Liver (tissue), 9 donors: Measurements from ENCODE around the gene ITPKB. TPM values are rescaled to one million over a fixed set of nuclear protein-coding genes. Genes with fewer than 3 reads are reported as not detected.

Experiments used
- DNase-seq: peaks from one replicate; pipeline ENCODE4 v3.0.0-alpha.2; 2017; ENCODE audit warnings: low spot score
- H3K27ac ChIP-seq, 2 donors: one replicate each; pipeline ENCODE4 v1.7.0; 2013; ENCODE audit warnings: inconsistent platforms in 2 of 2, low read length in 2 of 2, control low read depth in 1 of 2, low read depth in 1 of 2, mild to moderate bottlenecking in 1 of 2
- H3K27me3 ChIP-seq, 4 donors: one replicate each; pipeline versions ENCODE4 v1.6.1 to v1.7.0; 2013; ENCODE audit warnings: low read length in 3 of 4, inconsistent platforms in 1 of 4, mild to moderate bottlenecking in 1 of 4, moderate library complexity in 1 of 4; ENCODE audit not compliant: control insufficient read depth in 4 of 4, insufficient read depth in 4 of 4
- H3K36me3 ChIP-seq, 4 donors: one replicate each; pipeline versions ENCODE4 v1.6.1 to v1.7.0; 2013; ENCODE audit warnings: low read length in 3 of 4, mild to moderate bottlenecking in 3 of 4, low read depth in 1 of 4, moderate library complexity in 1 of 4; ENCODE audit not compliant: control insufficient read depth in 4 of 4, insufficient read depth in 3 of 4
- H3K4me1 ChIP-seq, 4 donors: one replicate each; pipeline versions ENCODE4 v1.6.1 to v1.7.0; 2013; ENCODE audit warnings: low read length in 3 of 4, mild to moderate bottlenecking in 3 of 4, moderate library complexity in 1 of 4; ENCODE audit not compliant: control insufficient read depth in 4 of 4, insufficient read depth in 4 of 4
- H3K4me3 ChIP-seq, 3 donors: one replicate each; pipeline versions ENCODE4 v1.6.1 to v1.7.0; 2013; ENCODE audit warnings: low read length in 3 of 3, control low read depth in 1 of 3, low read depth in 1 of 3, mild to moderate bottlenecking in 1 of 3
- H3K9ac ChIP-seq, 2 donors: one replicate each; pipeline ENCODE4 v1.7.0; 2013; ENCODE audit warnings: low read length in 2 of 2, mild to moderate bottlenecking in 2 of 2, moderate library complexity in 2 of 2, control low read depth in 1 of 2, low read depth in 1 of 2
- H3K9me3 ChIP-seq, 4 donors: one replicate each; pipeline versions ENCODE4 v1.6.1 to v1.7.0; 2013; ENCODE audit warnings: low read length in 3 of 4; ENCODE audit not compliant: control insufficient read depth in 4 of 4
- ATF3 ChIP-seq: IDR thresholded peaks from 2 replicates; pipeline ENCODE4 v1.6.1; 2016; ENCODE audit warnings: antibody characterized with exemption
- EGR1 ChIP-seq, 2 donors: IDR thresholded peaks; 2 replicates each; pipeline ENCODE4 v1.6.1; 2016 to 2018; ENCODE audit warnings: antibody characterized with exemption in 2 of 2, low read depth in 2 of 2
- FOXA1 ChIP-seq: IDR thresholded peaks from 2 replicates; pipeline ENCODE4 v1.6.1; 2016; ENCODE audit warnings: antibody characterized with exemption
- FOXA2 ChIP-seq: IDR thresholded peaks from 2 replicates; pipeline ENCODE4 v1.6.1; 2016; ENCODE audit warnings: antibody characterized with exemption
- GABPA ChIP-seq, 2 donors: IDR thresholded peaks in 1 of 2; conservative IDR thresholded peaks in 1 of 2; 2 replicates each; pipeline ENCODE4 v1.6.1; 2016; ENCODE audit warnings: antibody characterized with exemption in 2 of 2, mild to moderate bottlenecking in 1 of 2, moderate library complexity in 1 of 2
- HNF4A ChIP-seq, 2 donors: conservative IDR thresholded peaks; 2 replicates each; pipeline ENCODE4 v1.6.1; 2016; ENCODE audit warnings: antibody characterized with exemption in 2 of 2, mild to moderate bottlenecking in 2 of 2
- HNF4G ChIP-seq: IDR thresholded peaks from 2 replicates; pipeline ENCODE4 v1.6.1; 2016; ENCODE audit warnings: antibody characterized with exemption
- JUND ChIP-seq, 2 donors: IDR thresholded peaks; 2 replicates each; pipeline ENCODE4 v1.6.1; 2016; ENCODE audit warnings: antibody characterized with exemption in 2 of 2
- MAX ChIP-seq: IDR thresholded peaks from 2 replicates; pipeline ENCODE4 v1.6.1; 2016; ENCODE audit warnings: antibody characterized with exemption
- NR2F2 ChIP-seq: IDR thresholded peaks from 2 replicates; pipeline ENCODE4 v1.6.1; 2016; ENCODE audit warnings: antibody characterized with exemption
- RAD21 ChIP-seq, 2 donors: IDR thresholded peaks; 2 replicates each; pipeline ENCODE4 v1.6.1; 2016; ENCODE audit warnings: antibody characterized with exemption in 2 of 2, mild to moderate bottlenecking in 2 of 2
- REST ChIP-seq: IDR thresholded peaks from 2 replicates; pipeline ENCODE4 v1.6.1; 2016; ENCODE audit warnings: antibody characterized with exemption, mild to moderate bottlenecking
- RXRA ChIP-seq, 2 donors: IDR thresholded peaks; 2 replicates each; pipeline ENCODE4 v1.6.1; 2017 to 2018; ENCODE audit warnings: antibody characterized with exemption in 2 of 2, mild to moderate bottlenecking in 1 of 2
- SP1 ChIP-seq: IDR thresholded peaks from 2 replicates; pipeline ENCODE4 v1.6.1; 2018; ENCODE audit warnings: antibody characterized with exemption, mild to moderate bottlenecking
- TAF1 ChIP-seq: conservative IDR thresholded peaks from 2 replicates; pipeline ENCODE4 v1.6.1; 2016; ENCODE audit warnings: antibody characterized with exemption, mild to moderate bottlenecking
- YY1 ChIP-seq: IDR thresholded peaks from 2 replicates; pipeline ENCODE4 v1.6.1; 2016; ENCODE audit warnings: antibody characterized with exemption, mild to moderate bottlenecking
- WGBS: extraction: QIAGEN DNeasy Blood & Tissue Kit; methylation state at CpG from one replicate; pipeline ENCODE4 v1.1.7; 2013; 5-methylcytosine and 5-hydroxymethylcytosine counted together
- polyA plus RNA-seq, 2 donors: library from polyadenylated mRNA; stranded (reverse) in 1 of 2; unstranded in 1 of 2; fragments of 200-250 nt in 1 of 2; fragments of >200 nt in 1 of 2; fragmentation: Nextera tagmentation in 1 of 2; extraction: Ambion mirVana in 1 of 2; gene quantifications; one replicate each; pipeline versions ENCODE4 v1.2.1 to v1.2.3, GENCODE V29; 2013 to 2015
- total RNA-seq, 2 donors: library from RNA; depleted of rRNA; stranded (reverse); fragments of >200 nt; gene quantifications; one replicate each; pipeline ENCODE4 v1.2.3, GENCODE V29; 2014
- TF ChIP-seq, protein P1 (sequence below): IDR thresholded peaks from 2 replicates; pipeline ENCODE4 v1.6.1; 2016; ENCODE audit warnings: antibody characterized with exemption
- donor health status: healthy.
- donor health status: healthy.
- donor health status: healthy.
- donor health status: healthy.
- donor health status: healthy.

ITPKB gene
- total and polyA plus RNA-seq, 4 donors: 0.61 to 5.8 (median 3.7) TPM

- no peak for TF ChIP-seq MAX
- TF ChIP-seq SP1: no peak
- no peak for TF ChIP-seq JUND (IDR thresholded peaks at IDR 0.05)
- TF ChIP-seq GABPA (IDR thresholded peaks at IDR 0.05 in 1 of 2, conservative IDR thresholded peaks at IDR 0.05 in 1 of 2): no peak
- no peak for TF ChIP-seq HNF4A (conservative IDR thresholded peaks at IDR 0.05)
- TF ChIP-seq ATF3: no peak
- no peak for TF ChIP-seq TAF1
- no peak for TF ChIP-seq FOXA1
These were observed 55.9 kb downstream of the ITPKB start (continued) for GRCh38 chr1:226682871-226683814.

GRCh38 chr1:226681652-226682493 is 57.2 kb downstream of the ITPKB start:
- DNase-seq: no peak
- Histone ChIP-seq H3K9me3 (no peaks in the 10 kb centered on the region), H3K4me3 (no peak overlapping the region), H3K27ac (no peak overlapping the region), H3K36me3 (no peaks in the 10 kb centered on the region), H3K9ac (no peak overlapping the region), H3K4me1 (peaks cover 0 to 3% (median 1%) of the 10 kb centered on the region in 4 donors), H3K27me3 (no peaks in the 10 kb centered on the region)
- no peak for TF ChIP-seq EGR1 (IDR thresholded peaks at IDR 0.05; ENCODE audit: low read depth in 2 of 2)
- TF ChIP-seq RXRA (IDR thresholded peaks at IDR 0.05): no peak
- no peak for TF ChIP-seq NR2F2
- TF ChIP-seq YY1: no peak
- no peak for TF ChIP-seq JUND (IDR thresholded peaks at IDR 0.05)
- TF ChIP-seq, protein P1, sequence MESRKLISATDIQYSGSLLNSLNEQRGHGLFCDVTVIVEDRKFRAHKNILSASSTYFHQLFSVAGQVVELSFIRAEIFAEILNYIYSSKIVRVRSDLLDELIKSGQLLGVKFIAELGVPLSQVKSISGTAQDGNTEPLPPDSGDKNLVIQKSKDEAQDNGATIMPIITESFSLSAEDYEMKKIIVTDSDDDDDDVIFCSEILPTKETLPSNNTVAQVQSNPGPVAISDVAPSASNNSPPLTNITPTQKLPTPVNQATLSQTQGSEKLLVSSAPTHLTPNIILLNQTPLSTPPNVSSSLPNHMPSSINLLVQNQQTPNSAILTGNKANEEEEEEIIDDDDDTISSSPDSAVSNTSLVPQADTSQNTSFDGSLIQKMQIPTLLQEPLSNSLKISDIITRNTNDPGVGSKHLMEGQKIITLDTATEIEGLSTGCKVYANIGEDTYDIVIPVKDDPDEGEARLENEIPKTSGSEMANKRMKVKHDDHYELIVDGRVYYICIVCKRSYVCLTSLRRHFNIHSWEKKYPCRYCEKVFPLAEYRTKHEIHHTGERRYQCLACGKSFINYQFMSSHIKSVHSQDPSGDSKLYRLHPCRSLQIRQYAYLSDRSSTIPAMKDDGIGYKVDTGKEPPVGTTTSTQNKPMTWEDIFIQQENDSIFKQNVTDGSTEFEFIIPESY: no peak
- TF ChIP-seq HNF4G: no peak
- TF ChIP-seq FOXA1: no peak
- no peak for TF ChIP-seq FOXA2
- no peak for TF ChIP-seq SP1
- WGBS: 87% methylated on average over 4 of the region's 4 CpGs

DNA sequence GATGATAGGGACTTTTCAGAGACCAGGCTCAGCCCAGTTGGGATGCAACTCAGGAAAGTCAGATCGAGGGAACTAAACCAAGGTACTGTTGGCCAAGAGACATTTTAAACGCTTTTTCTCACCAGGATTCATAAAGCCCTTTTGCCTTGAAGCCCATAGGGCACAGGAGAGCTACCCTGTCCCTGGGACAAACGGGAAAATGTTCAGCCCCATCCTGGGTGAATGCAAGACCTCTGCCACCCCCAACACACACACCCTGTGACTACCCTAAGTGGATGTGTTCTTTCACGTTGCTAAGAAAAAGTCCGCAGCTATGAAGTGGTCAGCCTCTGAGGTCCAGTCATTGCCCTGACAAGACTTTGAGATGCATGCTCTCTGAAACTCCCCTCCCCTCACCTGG is 58.4 kb downstream of the ITPKB start:
- peak overlapping the region in 1 of 2 donors; percentile 11 for H3K9ac ChIP-seq
- H3K36me3 ChIP-seq: no peaks in the 10 kb centered on the region
- H3K27ac ChIP-seq: peak overlapping the region; percentile 58 to 86
- 61% methylated on average over 5 of the region's 5 CpGs for WGBS
- H3K9me3 ChIP-seq: no peaks in the 10 kb centered on the region
- no peak overlapping the region for H3K4me3 ChIP-seq
- TF ChIP-seq GABPA (IDR thresholded peaks at IDR 0.05 in 1 of 2, conservative IDR thresholded peaks at IDR 0.05 in 1 of 2) (no peak), REST (no peak), TAF1 (no peak), RAD21 (IDR thresholded peaks at IDR 0.05) (no peak), ATF3 (no peak), SP1 (no peak), JUND (IDR thresholded peaks at IDR 0.05) (no peak), HNF4A (conservative IDR thresholded peaks at IDR 0.05) (no peak), RXRA (IDR thresholded peaks at IDR 0.05) (no peak), EGR1 (IDR thresholded peaks at IDR 0.05; ENCODE audit: low read depth in 2 of 2) (no peak)
- H3K27me3 ChIP-seq: no peaks in the 10 kb centered on the region
- peaks cover 0 to 3% (median 2%) of the 10 kb centered on the region in 4 donors for H3K4me1 ChIP-seq
- no peak for DNase-seq
